HepG2 (cell line): ENCODE data around the gene MAP3K1. TPM values are rescaled to one million over a fixed set of nuclear protein-coding genes. Genes with fewer than 3 reads are reported as not detected.

Source experiments
- ATAC-seq: fragments of 200-7000 bp; cut with Tn5 transposase; 3 replicates; pipeline ENCODE4 v1.9.1; 2020; ENCODE audit warnings: mild to moderate bottlenecking, moderate library complexity
- BruUV-seq: library from RNA; stranded (reverse); fragments of 400-500 nt; replicated peaks from 2 replicates; lab custom pipeline; 2021; lab: Mats Ljungman, UMichigan
- CTCF ChIA-PET: fragments of 300-600 bp; formaldehyde crosslinking; extraction: SDS; loops from one replicate; lab custom pipeline; 2021; ENCODE audit warnings: low total read pairs, inconsistent platforms, low intra/inter-chr PET ratio; lab: Yijun Ruan, JAX
- POLR2A ChIA-PET: fragments of 350-600 bp; sonication (Branson Sonifier 250); formaldehyde crosslinking; loops from one replicate; lab custom pipeline; 2020; ENCODE audit warnings: antibody characterized with exemption, inconsistent platforms; lab: Yijun Ruan, JAX
- DNase-seq: peaks from one replicate; pipeline ENCODE4 v3.0.0-alpha.2; 2015; ENCODE audit warnings: low spot score
- FAIRE-seq: peaks from 3 replicates; lab custom pipeline; 2011; peaks lifted over from hg19 to GRCh38; lab: Jason Lieb, UNC
- H2AFZ ChIP-seq: one replicate; pipeline ENCODE4 v1.6.1; 2011; ENCODE audit warnings: low read length, inconsistent platforms
- H3K27ac ChIP-seq: fragments of 300-600 bp; 3 replicates; pipeline ENCODE4 v1.8.0; 2011; ENCODE audit warnings: mixed run types, mild to moderate bottlenecking, mixed read lengths, low read length, inconsistent platforms; ENCODE audit not compliant: insufficient read depth; ENCODE audit errors: extremely low read length
- H3K27me3 ChIP-seq, 2 experiments: fragments of 200-600 bp in 1 of 2; 2 replicates in 1 of 2; 3 replicates in 1 of 2; pipeline versions ENCODE4 v1.6.0 to v1.8.0; 2011; ENCODE audit warnings: low read length in 2 of 2, mild to moderate bottlenecking in 2 of 2, moderate library complexity in 2 of 2, inconsistent platforms in 1 of 2; ENCODE audit not compliant: insufficient read depth in 2 of 2, control insufficient read depth in 1 of 2
- H3K36me3 ChIP-seq, 2 experiments: fragments of 200-600 bp in 1 of 2; replicated peaks in 1 of 2; 2 replicates in 1 of 2; 3 replicates in 1 of 2; pipeline versions ENCODE4 v1.5.1 to v1.8.0; 2011; ENCODE audit warnings: low read length in 2 of 2, inconsistent platforms in 1 of 2; ENCODE audit not compliant: insufficient read depth in 2 of 2, control insufficient read depth in 1 of 2
- H3K4me1 ChIP-seq: 2 replicates; pipeline ENCODE4 v1.5.1; 2012; ENCODE audit warnings: low read length, inconsistent platforms; ENCODE audit not compliant: insufficient read depth
- H3K4me2 ChIP-seq: 2 replicates; pipeline ENCODE4 v1.6.0; 2011; ENCODE audit warnings: low read depth, low read length, inconsistent platforms
- H3K4me3 ChIP-seq, 3 experiments: fragments of 200-600 bp in 1 of 3; sonication (generic), shearing (Covaris generic) in 1 of 3; replicated peaks in 1 of 3; 2 replicates each; pipeline ENCODE4 v1.5.1; 2011 to 2016; ENCODE audit warnings: low read length in 3 of 3, inconsistent platforms in 2 of 3, low read depth in 2 of 3, mild to moderate bottlenecking in 2 of 3, control low read depth in 1 of 3, mixed read lengths in 1 of 3; ENCODE audit not compliant: insufficient read depth in 1 of 3
- H3K79me2 ChIP-seq: one replicate; pipeline ENCODE4 v1.6.1; 2011; ENCODE audit warnings: low read length, inconsistent platforms; ENCODE audit not compliant: insufficient read depth
- H3K9ac ChIP-seq: 2 replicates; pipeline ENCODE4 v1.6.0; 2011; ENCODE audit warnings: mild to moderate bottlenecking, low read depth, low read length, inconsistent platforms; ENCODE audit not compliant: insufficient read depth
- H3K9me3 ChIP-seq: 2 replicates; pipeline ENCODE4 v1.5.1; 2012; ENCODE audit warnings: mild to moderate bottlenecking, low read length
- H4K20me1 ChIP-seq: 2 replicates; pipeline ENCODE4 v1.6.0; 2011; ENCODE audit warnings: inconsistent platforms, mild to moderate bottlenecking, low read length, moderate library complexity; ENCODE audit not compliant: insufficient read depth
- FOXP4 ChIP-seq: sonication (generic); formaldehyde crosslinking; IDR thresholded peaks from 2 replicates; pipeline ENCODE4 v1.4.0; 2020; ENCODE audit warnings: missing genetic modification reagents
- GLI4 ChIP-seq: sonication (generic); formaldehyde crosslinking; IDR thresholded peaks from 2 replicates; pipeline ENCODE4 v1.5.1; 2020; ENCODE audit warnings: missing genetic modification reagents, mild to moderate bottlenecking, moderate library complexity, borderline replicate concordance
- HNF4G ChIP-seq, 2 experiments: sonication (generic) in 1 of 2; formaldehyde crosslinking in 1 of 2; IDR thresholded peaks; 2 replicates each; pipeline versions ENCODE4 v1.4.0 to v1.6.1; 2011 to 2020; ENCODE audit warnings: borderline replicate concordance in 2 of 2, low read depth in 2 of 2, mild to moderate bottlenecking in 2 of 2, low read length in 1 of 2, missing genetic modification reagents in 1 of 2, moderate library complexity in 1 of 2
- MATR3 ChIP-seq: sonication (generic); formaldehyde crosslinking; IDR thresholded peaks from 2 replicates; pipeline ENCODE4 v1.4.0; 2020; ENCODE audit warnings: missing genetic modification reagents
- WIZ ChIP-seq: sonication (generic); formaldehyde crosslinking; IDR thresholded peaks from 2 replicates; pipeline ENCODE4 v1.5.1; 2020; ENCODE audit warnings: mild to moderate bottlenecking, missing genetic modification reagents
- ZBTB44 ChIP-seq: sonication (generic); formaldehyde crosslinking; IDR thresholded peaks from 2 replicates; pipeline ENCODE4 v1.4.0; 2020; ENCODE audit warnings: missing genetic modification reagents
- ZNF512B ChIP-seq: sonication (generic); formaldehyde crosslinking; IDR thresholded peaks from 2 replicates; pipeline ENCODE4 v1.5.1; 2020; ENCODE audit warnings: missing genetic modification reagents, mild to moderate bottlenecking, borderline replicate concordance
- ZNF644 ChIP-seq: IDR thresholded peaks from 2 replicates; pipeline ENCODE4 v1.6.1; 2016; ENCODE audit warnings: low read depth
- ZNF770 ChIP-seq: sonication (generic); formaldehyde crosslinking; IDR thresholded peaks from 2 replicates; pipeline ENCODE4 v1.5.0; 2020; ENCODE audit warnings: mild to moderate bottlenecking, missing genetic modification reagents
- ZNF891 ChIP-seq: sonication (generic); formaldehyde crosslinking; IDR thresholded peaks from 2 replicates; pipeline ENCODE4 v1.5.0; 2020; ENCODE audit warnings: mild to moderate bottlenecking, missing genetic modification reagents
- WGBS: methylation state at CpG from one replicate; pipeline ENCODE4 v1.1.6; 2017; ENCODE audit warnings: low lambda C conversion rate; 5-methylcytosine and 5-hydroxymethylcytosine counted together
- in situ Hi-C: cut with HindIII; loops from 2 replicates; pipeline ENCODE4 v1.10.0; 2017; ENCODE audit warnings: low pct_unique_long_range_greater_than_20kb; ENCODE audit not compliant: extremely low pct_ligation_motif_present
- intact Hi-C: fragments of 100-400 bp; cut with micrococcal nuclease; formaldehyde crosslinking; loops from one replicate; pipeline ENCODE4 v1.10.0; 2022; ENCODE audit not compliant: unreplicated experiment
- polyA plus RNA-seq, 8 experiments: library from polyadenylated mRNA; depleted of rRNA in 3 of 8; stranded (reverse) in 7 of 8; unstranded in 1 of 8; fragments of >200 nt; fragmentation: Illumina TruSeq in 4 of 8; extraction: Trizol in 4 of 8; gene quantifications; 2 replicates each; pipeline versions ENCODE4 v1.2.1 to v1.2.3, GENCODE V29; 2011 to 2016; ENCODE audit warnings: low read depth in 4 of 8, missing spikeins in 1 of 8, mixed read lengths in 1 of 8; ENCODE audit not compliant: insufficient read depth in 1 of 8
- total RNA-seq, 5 experiments: library from RNA; depleted of rRNA; stranded (reverse); fragments of >200 nt; fragmentation: Illumina TruSeq; extraction: Trizol; gene quantifications; 2 replicates each; pipeline ENCODE4 v1.2.3, GENCODE V29; 2016; ENCODE audit warnings: low read depth in 1 of 5

Gene MAP3K1
- total and polyA plus RNA-seq, 2 of the 13 experiments (the other 11 are each of a cell fraction or from before 2014, with no cell fraction given): 16.4 to 30.3 TPM

- H3K4me1 ChIP-seq: peaks cover 78% of the 10 kb centered on the region
- 95% methylated on average over 2 of the region's 2 CpGs for WGBS
- TF ChIP-seq ZNF891 (CRISPR knock-in tag): no peak
- TF ChIP-seq ZNF512B (CRISPR knock-in tag): no peak
- no peak for TF ChIP-seq FOXP4 (CRISPR knock-in tag)
- TF ChIP-seq ZNF644 (CRISPR knock-in tag): no peak
- TF ChIP-seq ZBTB44 (CRISPR knock-in tag): no peak
- no peak for TF ChIP-seq HNF4G (IDR thresholded peaks at IDR 0.05; ENCODE audit: borderline replicate concordance, low read depth, low read length)
- no peak for TF ChIP-seq HNF4G (CRISPR knock-in tag; IDR thresholded peaks at IDR 0.05; ENCODE audit: borderline replicate concordance, low read depth)
- no peak for TF ChIP-seq MATR3
- no peak for TF ChIP-seq GLI4
- no peak for TF ChIP-seq WIZ
- TF ChIP-seq ZNF770 (CRISPR knock-in tag): no peak
- TF ChIP-seq, all 625 proteins: peak for 0
- H4K20me1 ChIP-seq: peaks cover 51% of the 10 kb centered on the region
- FAIRE-seq: no peak
- ChIA-PET POLR2A (no interaction called here), CTCF (no interaction called here)
- no peak overlapping the region for H3K9ac ChIP-seq
- in situ Hi-C loops: loop anchor here (25.0 kb wide), 2 partner anchors 341 to 891 kb away; no protein-coding TSS in a partner anchor
- no peak overlapping the region for H3K27ac ChIP-seq
- no peak overlapping the region for H2AFZ ChIP-seq
- H3K9me3 ChIP-seq: no peaks in the 10 kb centered on the region
- H3K79me2 ChIP-seq: peaks cover 98% of the 10 kb centered on the region
- H3K27me3 ChIP-seq: no peaks in the 10 kb centered on the region; a peak in 1 of 5 replicates
- intact Hi-C loops: no loop called here
- DNase-seq: no peak
- no TSS peak for BruUV-seq
- H3K36me3 ChIP-seq: peaks cover 4 to 5% of the 10 kb centered on the region in 2 experiments; a peak in 2 of 5 replicates
- no peak overlapping the region for H3K4me3 ChIP-seq
- ATAC-seq: no peak
- H3K4me2 ChIP-seq: no peak overlapping the region
Observed at GRCh38 chr5:56827924-56828323, 12.6 kb downstream of the MAP3K1 start.
